ENCODE results near the gene MVB12B. TPM values are rescaled to one million over a fixed set of nuclear protein-coding genes. Genes with fewer than 3 reads are reported as not detected.

The MVB12B gene
- total and polyA plus RNA-seq, 2 donors (not counting 1 experiment from before 2014, with no cell fraction given) = 2.5 to 2.6 TPM

DNA sequence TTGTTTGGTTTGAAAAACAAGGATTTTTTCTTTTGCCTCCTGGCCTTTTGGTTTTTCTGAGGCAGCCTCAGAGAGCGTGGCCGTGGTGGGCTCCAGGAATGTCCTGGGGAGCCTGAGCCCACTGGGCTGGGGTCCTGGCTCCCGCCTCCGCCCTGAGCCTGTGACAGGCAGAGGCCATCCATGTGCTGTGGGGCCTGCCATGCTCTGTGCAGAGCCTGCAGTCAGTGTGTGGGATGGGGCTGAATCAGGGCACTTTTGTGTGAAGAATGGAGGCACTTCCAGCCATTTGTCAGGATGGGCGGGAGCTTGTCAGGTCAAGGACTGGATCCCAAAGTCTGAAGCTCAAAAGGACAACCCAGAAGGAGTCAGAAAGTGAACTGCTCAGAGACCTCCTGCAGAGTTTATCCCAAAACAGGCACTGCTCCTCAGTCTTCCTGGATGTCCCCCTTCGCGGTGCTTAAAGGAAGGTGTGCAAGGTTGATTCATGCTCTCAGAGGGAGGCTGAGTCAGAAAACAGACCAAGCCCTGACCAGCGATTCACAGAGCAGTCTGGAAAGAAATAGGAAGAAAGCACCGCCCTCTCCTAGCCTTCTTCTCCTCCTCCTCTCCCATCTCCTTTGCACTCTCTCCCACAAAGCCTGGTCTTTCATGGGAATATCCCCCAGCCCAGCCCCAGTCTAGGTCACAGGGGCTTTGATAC, 53.2 kb downstream of the MVB12B start:
- Histone ChIP-seq H2AFZ (ENCODE audit: low read length) (no peak overlapping the region), H3K27me3 (ENCODE audit: control insufficient read depth, insufficient read depth, low read length) (no peaks in the 10 kb centered on the region), H3K9ac (ENCODE audit: insufficient read depth, low read length) (no peak overlapping the region), H3K4me1 (ENCODE audit: control insufficient read depth, extremely low read depth, insufficient read depth, low read length) (no peaks in the 10 kb centered on the region), H3K4me2 (ENCODE audit: extremely low read depth, insufficient read depth, low read length) (no peak overlapping the region), H3K27ac (ENCODE audit: insufficient read depth, low read length) (no peak overlapping the region), H4K20me1 (ENCODE audit: control insufficient read depth, extremely low read depth, insufficient read depth, low read length) (no peaks in the 10 kb centered on the region), H3K9me3 (ENCODE audit: control insufficient read depth, insufficient read depth, low read depth, low read length) (no peaks in the 10 kb centered on the region), H3K4me3 (replicated peaks in 1 of 4; ENCODE audit: control extremely low read depth in 1 of 4, insufficient read depth in 1 of 4, low read depth in 3 of 4, low read length in 4 of 4) (no peak overlapping the region), H3K79me2 (ENCODE audit: control insufficient read depth, insufficient read depth, low read length) (no peaks in the 10 kb centered on the region), H3K36me3 (ENCODE audit: control insufficient read depth, insufficient read depth, low read length) (no peaks in the 10 kb centered on the region)
- TF ChIP-seq CTCF (conservative IDR thresholded peaks at IDR 0.05 in 1 of 2, IDR thresholded peaks at IDR 0.05 in 1 of 2; ENCODE audit: low read depth in 1 of 2, low read length in 2 of 2) (no peak), EZH2 (IDR thresholded peaks at IDR 0.05; ENCODE audit: low read length, missing control alignments) (no peak)
- peak in 1 of 2 donors; percentile 62 for DNase-seq (ENCODE audit: low read depth in 2 of 2)

GRCh38 chr9:126380447-126380846, 53.8 kb downstream of the MVB12B start:
- Histone ChIP-seq H3K9ac (ENCODE audit: insufficient read depth, low read length) (no peak overlapping the region), H3K36me3 (ENCODE audit: control insufficient read depth, insufficient read depth, low read length) (no peaks in the 10 kb centered on the region), H3K4me2 (ENCODE audit: extremely low read depth, insufficient read depth, low read length) (no peak overlapping the region), H3K9me3 (ENCODE audit: control insufficient read depth, insufficient read depth, low read depth, low read length) (no peaks in the 10 kb centered on the region), H3K27me3 (ENCODE audit: control insufficient read depth, insufficient read depth, low read length) (no peaks in the 10 kb centered on the region), H3K79me2 (ENCODE audit: control insufficient read depth, insufficient read depth, low read length) (no peaks in the 10 kb centered on the region), H2AFZ (ENCODE audit: low read length) (no peak overlapping the region), H4K20me1 (ENCODE audit: control insufficient read depth, extremely low read depth, insufficient read depth, low read length) (no peaks in the 10 kb centered on the region), H3K4me3 (replicated peaks in 1 of 4; ENCODE audit: control extremely low read depth in 1 of 4, insufficient read depth in 1 of 4, low read depth in 3 of 4, low read length in 4 of 4) (no peak overlapping the region), H3K27ac (ENCODE audit: insufficient read depth, low read length) (no peak overlapping the region), H3K4me1 (ENCODE audit: control insufficient read depth, extremely low read depth, insufficient read depth, low read length) (no peaks in the 10 kb centered on the region)
- no peak for TF ChIP-seq EZH2 (IDR thresholded peaks at IDR 0.05; ENCODE audit: low read length, missing control alignments)
- TF ChIP-seq CTCF (conservative IDR thresholded peaks at IDR 0.05 in 1 of 2, IDR thresholded peaks at IDR 0.05 in 1 of 2; ENCODE audit: low read depth in 1 of 2, low read length in 2 of 2) = no peak
- no peak for DNase-seq (ENCODE audit: low read depth in 2 of 2)

DNA sequence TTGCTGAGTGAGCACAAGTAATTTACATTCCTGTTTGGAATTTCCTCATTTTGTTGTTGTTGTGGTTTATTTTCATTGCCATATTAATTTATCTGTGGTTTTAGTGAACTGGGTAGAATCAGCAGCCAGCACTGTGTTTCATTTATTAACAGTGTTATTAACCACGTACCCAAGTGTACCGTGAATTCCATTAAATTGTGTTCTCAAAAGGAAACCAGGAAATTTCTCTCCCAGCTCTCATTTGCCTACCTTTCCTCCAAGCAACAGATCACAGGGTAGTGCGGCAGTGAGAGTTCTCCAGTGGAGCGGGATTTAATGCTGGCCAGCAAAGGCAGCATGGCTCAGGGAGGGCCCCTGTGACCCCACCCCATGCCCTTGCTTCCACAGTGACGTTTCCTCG, 54.6 kb downstream of the MVB12B start:
- TF ChIP-seq CTCF (conservative IDR thresholded peaks at IDR 0.05 in 1 of 2, IDR thresholded peaks at IDR 0.05 in 1 of 2; ENCODE audit: low read depth in 1 of 2, low read length in 2 of 2) (no peak), EZH2 (IDR thresholded peaks at IDR 0.05; ENCODE audit: low read length, missing control alignments) (no peak)
- Histone ChIP-seq H4K20me1 (ENCODE audit: control insufficient read depth, extremely low read depth, insufficient read depth, low read length) (no peaks in the 10 kb centered on the region), H3K27me3 (ENCODE audit: control insufficient read depth, insufficient read depth, low read length) (no peaks in the 10 kb centered on the region), H3K27ac (ENCODE audit: insufficient read depth, low read length) (no peak overlapping the region), H3K4me1 (ENCODE audit: control insufficient read depth, extremely low read depth, insufficient read depth, low read length) (no peaks in the 10 kb centered on the region), H3K79me2 (ENCODE audit: control insufficient read depth, insufficient read depth, low read length) (no peaks in the 10 kb centered on the region), H3K4me2 (ENCODE audit: extremely low read depth, insufficient read depth, low read length) (no peak overlapping the region), H3K9me3 (ENCODE audit: control insufficient read depth, insufficient read depth, low read depth, low read length) (no peaks in the 10 kb centered on the region), H3K36me3 (ENCODE audit: control insufficient read depth, insufficient read depth, low read length) (no peaks in the 10 kb centered on the region), H2AFZ (ENCODE audit: low read length) (no peak overlapping the region), H3K9ac (ENCODE audit: insufficient read depth, low read length) (no peak overlapping the region), H3K4me3 (replicated peaks in 1 of 4; ENCODE audit: control extremely low read depth in 1 of 4, insufficient read depth in 1 of 4, low read depth in 3 of 4, low read length in 4 of 4) (no peak overlapping the region)
- no peak for DNase-seq (ENCODE audit: low read depth in 2 of 2)

Data from fibroblast of lung (primary cell).